HG03097 (cell line): Measurements from ENCODE around the gene SNX12.
"Not testable (repeated sequence)": the region's sequence is repeated elsewhere in the genome, so short reads cannot be mapped to it uniquely, and the experiment has no call there.

Source experiments
- ATAC-seq: cut with Tn5 transposase; IDR thresholded peaks from one replicate; pipeline ENCODE4 v1.9.1; 2021; ENCODE audit not compliant: unreplicated experiment, low FRiP score

SNX12 gene

GRCh38 chrX:71095033-71095432 is 26.9 kb upstream of the SNX12 start:
- no peak for ATAC-seq

- no peak for ATAC-seq
Observed at GRCh38 chrX:71091263-71091662, 23.1 kb upstream of the SNX12 start.

- no peak for ATAC-seq
Observed at GRCh38 chrX:71085900-71086299, 17.8 kb upstream of the SNX12 start.

GRCh38 chrX:71082822-71083221 is 14.7 kb upstream of the SNX12 start:
- no peak for ATAC-seq

GRCh38 chrX:71082124-71082647 is 14.1 kb upstream of the SNX12 start:
- no peak for ATAC-seq

- no peak for ATAC-seq
Observed at GRCh38 chrX:71081330-71082123, 13.4 kb upstream of the SNX12 start.

- ATAC-seq = no peak
Observed at GRCh38 chrX:71070531-71070930, 2.4 kb upstream of the SNX12 start.

- ATAC-seq = peak; percentile 21
Observed at GRCh38 chrX:71067712-71068043, 456 bp downstream of the SNX12 start.

GRCh38 chrX:71067089-71067488 is 1.0 kb downstream of the SNX12 start:
- no peak for ATAC-seq

GRCh38 chrX:71060127-71060526 is 8.0 kb downstream of the SNX12 start:
- ATAC-seq = no peak

GRCh38 chrX:71057848-71058530 is 10.1 kb downstream of the SNX12 start:
- ATAC-seq = no peak

- no peak for ATAC-seq
Observed at GRCh38 chrX:71056867-71057266, 11.3 kb downstream of the SNX12 start.

- ATAC-seq = peak; percentile 83
Observed at GRCh38 chrX:71053217-71053621, 14.9 kb downstream of the SNX12 start.

- peak; percentile 17 for ATAC-seq
Observed at GRCh38 chrX:71052721-71053120, 15.4 kb downstream of the SNX12 start.

GRCh38 chrX:71047891-71048290 is 20.2 kb downstream of the SNX12 start:
- ATAC-seq = not testable (repeated sequence)

- no peak for ATAC-seq
Observed at GRCh38 chrX:71017396-71017939, 50.7 kb downstream of the SNX12 start.
